ENCODE data around the gene HRH1.
"Not testable (repeated sequence)": the region's sequence is repeated elsewhere in the genome, so short reads cannot be mapped to it uniquely, and the experiment has no call there.

Gene HRH1

DNA sequence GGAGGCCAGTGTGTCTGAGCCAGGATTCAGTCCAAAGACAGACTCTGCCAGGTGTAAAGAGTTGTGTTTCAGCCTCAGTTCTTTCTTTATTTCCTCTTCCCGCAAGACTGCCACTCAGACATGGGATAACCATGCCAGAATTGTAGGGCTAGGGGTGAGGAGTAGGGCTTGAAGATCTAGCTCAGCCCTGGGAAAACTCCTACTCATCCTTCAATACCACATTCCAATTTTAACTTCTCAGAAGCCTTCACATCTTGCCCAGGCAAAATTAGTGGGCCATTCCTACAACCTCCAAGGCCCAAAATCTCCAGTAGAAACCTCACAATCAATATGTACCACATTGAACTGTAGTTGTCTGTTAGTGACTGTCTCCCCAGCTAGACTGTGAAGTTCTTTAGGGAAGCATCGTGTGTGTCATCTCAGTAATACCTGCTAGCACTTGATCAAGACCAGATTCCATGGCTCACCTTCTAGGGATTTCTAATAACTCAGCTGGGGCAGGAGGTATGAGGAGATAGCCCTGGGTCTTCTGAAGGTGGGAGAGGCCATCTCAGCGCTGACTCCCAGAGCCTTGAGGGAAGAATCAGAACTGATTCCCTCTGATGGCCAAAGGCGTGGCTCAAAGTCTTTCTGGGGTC, 19.7 kb downstream of the HRH1 start:
- DNase-seq = no peak

- DNase-seq = no peak
These were observed 24.1 kb downstream of the HRH1 start for GRCh38 chr3:11178421-11178820.

- not testable (repeated sequence) for DNase-seq
These were observed 30.2 kb downstream of the HRH1 start for GRCh38 chr3:11184328-11184969.

GRCh38 chr3:11185144-11185543, 30.9 kb downstream of the HRH1 start:
- no peak for DNase-seq

DNA sequence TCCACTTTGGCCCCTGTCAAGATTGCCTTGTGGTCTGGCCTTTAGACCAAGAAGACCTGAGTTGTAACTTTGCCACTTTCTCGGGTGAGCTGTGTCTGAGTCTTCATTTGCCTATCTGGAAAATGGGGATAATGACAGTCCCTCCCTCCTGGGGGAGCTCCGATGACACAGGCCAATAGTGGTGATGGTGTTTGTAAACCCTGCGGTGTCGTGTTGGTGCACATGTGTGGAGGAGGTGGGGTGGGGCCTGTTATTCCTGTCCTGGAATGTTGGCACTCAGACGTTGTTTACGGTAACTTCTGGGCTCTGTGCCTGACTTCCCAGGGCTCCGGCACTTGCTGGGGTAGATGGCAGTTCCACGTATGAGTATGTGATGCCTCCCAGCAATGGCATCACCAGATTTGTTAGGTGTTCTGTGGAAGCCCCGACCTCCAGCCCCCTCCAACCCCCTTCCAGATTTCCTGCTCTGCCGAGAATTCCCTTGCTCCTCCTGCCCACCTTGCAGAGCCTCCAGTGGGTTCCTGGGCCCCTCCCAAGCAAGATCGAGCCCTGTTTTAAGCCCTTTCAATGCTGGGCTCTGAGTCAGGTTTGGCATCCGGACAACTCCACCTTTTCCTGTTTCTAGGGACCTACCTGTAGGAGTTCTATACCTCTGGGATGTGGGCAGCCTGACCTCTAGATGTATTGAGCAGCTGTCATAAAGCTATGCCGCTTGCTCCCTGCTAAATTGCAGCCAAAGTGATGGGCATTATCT, 31.4 kb downstream of the HRH1 start:
- DNase-seq = peak; percentile 66

GRCh38 chr3:11186318-11186692, 32.0 kb downstream of the HRH1 start:
- DNase-seq = no peak

GRCh38 chr3:11186771-11187191, 32.5 kb downstream of the HRH1 start:
- no peak for DNase-seq

DNA sequence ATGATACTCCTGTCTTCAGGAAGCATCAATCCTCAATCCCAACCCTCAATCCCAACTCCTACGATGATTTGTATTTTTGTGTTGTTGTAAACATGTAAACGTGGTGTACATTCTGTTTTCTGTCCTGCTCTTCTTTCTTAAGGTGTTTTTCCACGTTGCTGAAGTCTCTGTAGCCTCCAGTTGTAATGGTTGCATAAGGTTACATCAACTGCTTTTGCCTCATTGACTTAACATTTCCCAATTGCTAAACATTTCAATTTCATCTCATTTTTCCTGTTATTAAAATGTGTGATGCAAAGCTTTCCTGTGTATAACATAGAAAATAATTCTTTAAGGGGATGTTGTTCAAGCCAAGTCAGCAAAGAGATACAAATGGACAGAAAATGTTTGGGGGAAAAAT, 33.4 kb downstream of the HRH1 start:
- DNase-seq = no peak

DNA sequence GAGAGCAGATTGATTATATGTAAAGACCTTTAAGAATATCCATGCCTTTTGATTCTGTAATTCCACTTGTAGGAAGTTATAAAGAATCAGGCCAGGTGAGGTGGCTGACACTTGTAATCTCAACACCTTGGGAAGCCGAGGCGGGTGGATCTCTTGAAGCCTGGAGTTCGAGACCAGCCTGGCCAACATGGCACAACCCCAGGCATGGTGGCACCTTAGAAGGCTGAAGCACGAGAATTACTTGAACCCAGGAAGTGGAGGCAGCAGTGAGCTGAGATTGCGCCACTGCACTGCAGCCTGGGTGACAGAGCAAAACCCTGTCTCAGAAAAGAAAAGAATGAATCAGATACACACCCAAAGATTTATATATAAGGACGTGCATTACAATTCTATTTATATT, 33.9 kb downstream of the HRH1 start:
- no peak for DNase-seq

DNA sequence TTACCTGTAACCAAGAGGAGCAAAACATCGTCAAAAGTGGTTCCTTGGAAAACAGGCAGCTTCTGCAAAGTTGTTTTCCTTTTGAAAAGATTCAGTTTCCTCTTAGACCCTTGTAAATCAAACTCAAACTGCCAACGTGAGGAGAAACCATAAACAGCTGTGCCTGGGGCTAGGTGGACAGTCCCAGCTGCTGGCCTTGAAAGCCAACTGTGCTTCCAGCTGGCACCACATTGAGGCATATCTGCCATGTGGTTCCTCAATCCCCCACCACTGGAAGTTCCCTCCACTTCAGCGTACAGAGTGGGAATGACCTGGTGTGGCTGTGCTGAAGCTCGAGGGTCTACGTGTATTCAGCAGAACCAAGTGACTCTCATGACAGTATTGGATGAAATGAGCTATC, 40.9 kb downstream of the HRH1 start:
- DNase-seq = no peak

DNA sequence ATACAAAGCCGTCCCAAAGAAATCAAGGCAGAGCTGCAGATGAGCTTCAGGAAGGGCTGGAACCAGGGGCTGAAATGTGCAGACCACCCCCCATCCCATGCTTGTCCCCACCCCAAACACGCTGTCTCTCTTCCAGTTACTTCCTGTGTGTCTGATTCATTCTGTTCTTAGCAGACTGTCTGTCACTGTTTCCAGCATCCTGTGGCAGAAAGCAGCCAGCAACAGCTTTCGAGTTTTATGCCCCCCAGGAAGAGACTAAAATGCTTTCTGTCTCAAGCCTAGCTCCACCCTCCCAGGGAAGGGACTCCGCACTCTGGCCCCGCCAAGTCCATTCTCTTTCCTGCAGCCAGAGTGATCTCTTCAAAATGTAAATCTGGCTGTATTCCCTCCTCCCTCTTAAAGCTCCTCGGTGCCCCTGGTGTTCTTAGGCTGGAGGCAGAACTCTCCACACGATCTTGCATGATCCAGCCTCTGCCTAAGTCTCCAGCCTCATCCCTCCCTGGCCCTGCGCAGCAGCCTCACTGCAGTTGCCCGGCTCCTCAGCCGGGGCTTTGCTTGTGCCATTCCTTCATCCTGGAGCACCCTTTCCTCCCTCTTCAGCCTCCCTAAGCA, 41.5 kb downstream of the HRH1 start:
- peak; percentile 74 for DNase-seq

DNA sequence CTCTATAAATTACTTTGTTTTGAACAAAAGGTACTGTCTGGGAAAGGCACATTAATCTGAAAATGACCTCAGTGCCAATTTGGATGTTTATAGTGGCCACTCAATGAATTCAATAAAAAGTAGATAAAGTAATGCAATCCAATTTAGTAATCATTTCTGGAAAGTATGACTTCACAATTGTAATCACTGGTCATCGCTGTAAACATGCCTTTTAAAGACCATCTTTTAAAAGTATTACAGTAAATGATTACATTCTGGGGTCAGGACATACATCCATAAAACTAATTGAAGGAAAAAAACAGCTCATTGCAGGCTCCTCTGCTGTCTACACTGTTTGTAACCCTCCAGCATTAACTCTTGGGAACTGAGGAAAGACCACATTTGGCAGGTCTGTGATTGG, 43.2 kb downstream of the HRH1 start:
- no peak for DNase-seq

- DNase-seq = peak; percentile 62
These were observed 43.8 kb downstream of the HRH1 start for GRCh38 chr3:11198070-11198469.

GRCh38 chr3:11198495-11198894, 44.2 kb downstream of the HRH1 start:
- DNase-seq = no peak

DNA sequence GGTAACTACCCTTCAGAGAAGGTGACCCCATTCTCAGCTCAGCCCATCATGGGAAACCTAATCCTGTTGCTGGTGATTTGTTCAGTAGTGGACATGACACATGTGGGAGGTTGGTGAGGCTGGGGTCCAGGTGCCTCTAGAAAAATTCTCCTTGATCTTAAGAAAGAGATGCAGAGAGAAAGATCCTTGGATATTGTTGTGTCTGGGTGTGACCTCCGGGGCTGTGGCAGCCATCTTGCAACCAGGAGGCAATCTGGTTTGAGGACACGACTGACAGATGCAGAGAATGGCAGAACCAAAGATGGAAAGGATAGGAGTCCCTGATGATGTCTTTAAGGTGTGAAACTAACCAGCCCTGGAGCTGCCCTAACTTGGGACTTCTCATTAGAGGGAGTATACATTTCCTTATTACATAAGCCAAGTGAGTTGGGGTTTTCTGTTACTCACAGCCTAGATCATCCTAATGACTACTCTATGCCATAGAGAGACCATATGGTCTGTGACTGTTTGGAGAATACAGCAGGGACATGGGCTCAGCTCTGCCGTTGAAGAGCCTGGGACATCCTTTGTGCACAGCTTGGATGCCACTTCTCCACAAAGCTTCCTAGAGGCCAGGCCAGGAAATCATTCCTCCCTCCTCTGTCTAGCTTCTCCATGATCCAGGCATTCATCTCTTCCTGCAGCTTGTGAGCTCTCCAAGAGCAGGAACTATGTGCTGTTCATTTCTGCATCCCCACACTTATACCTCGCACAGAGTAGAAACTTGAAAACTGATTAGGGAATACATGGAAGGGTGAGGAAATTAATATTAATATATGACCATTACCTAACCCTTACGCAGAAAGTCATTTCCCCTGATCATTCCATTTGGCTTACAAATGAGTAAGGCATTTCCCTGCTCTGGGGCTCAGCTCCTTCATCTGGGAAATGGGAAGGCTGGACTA, 45.9 kb downstream of the HRH1 start:
- DNase-seq = no peak

DNA sequence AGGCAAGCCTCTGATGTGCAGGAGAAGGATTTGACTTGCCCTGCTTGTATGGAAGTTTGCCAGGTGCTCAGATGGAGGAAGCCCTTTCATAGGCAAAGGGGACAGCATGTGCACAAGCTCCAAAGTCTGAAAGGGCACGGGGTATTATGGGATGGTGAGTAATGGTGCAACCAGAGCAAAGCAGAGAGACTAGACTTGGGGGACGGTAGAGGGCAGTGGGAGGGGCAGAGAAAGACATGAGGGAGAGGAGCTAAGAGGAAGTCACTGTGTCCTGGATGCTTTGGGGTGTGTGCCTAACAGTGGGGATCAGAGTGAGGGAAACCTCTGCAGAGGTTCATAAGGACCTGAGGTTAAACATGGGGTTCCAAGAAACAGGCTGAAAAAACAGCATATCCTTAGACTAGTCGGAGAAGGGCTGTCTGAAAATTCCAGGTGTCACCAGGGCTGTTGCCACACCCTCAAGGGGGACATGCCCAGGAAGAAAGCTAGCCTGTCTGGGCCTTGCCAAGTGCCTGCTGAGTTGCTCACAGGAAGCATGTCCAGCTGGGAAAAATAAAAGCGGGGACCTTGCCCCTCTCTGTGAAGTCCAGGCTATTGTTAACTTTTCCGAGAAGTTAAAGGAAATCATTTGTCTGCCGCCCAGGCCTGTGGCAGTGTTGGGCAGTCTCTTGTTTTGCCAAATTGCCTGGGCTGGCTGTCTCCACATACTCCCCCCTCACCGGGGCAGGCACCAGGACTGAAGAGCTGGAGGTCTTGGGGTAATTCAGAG, 47.1 kb downstream of the HRH1 start:
- no peak for DNase-seq

DNA sequence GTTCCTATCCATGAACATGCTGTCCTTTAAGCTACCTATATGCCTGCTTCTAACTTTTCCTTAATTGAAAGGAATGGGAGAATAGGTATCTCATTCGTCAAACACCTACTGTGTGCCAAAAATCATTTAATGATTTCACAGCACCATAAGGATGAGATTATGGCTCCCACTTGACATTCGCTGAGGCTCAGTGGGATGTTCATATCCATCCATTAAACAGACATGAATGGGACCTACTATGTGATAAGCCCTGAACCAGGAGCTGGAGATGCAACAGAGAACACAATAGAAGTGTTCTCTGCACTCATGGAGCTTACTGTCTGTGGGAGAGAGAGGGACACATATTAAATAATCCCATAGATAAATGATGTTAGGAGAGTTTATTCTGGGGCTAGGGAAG, 49.7 kb downstream of the HRH1 start:
- DNase-seq = no peak

DNA sequence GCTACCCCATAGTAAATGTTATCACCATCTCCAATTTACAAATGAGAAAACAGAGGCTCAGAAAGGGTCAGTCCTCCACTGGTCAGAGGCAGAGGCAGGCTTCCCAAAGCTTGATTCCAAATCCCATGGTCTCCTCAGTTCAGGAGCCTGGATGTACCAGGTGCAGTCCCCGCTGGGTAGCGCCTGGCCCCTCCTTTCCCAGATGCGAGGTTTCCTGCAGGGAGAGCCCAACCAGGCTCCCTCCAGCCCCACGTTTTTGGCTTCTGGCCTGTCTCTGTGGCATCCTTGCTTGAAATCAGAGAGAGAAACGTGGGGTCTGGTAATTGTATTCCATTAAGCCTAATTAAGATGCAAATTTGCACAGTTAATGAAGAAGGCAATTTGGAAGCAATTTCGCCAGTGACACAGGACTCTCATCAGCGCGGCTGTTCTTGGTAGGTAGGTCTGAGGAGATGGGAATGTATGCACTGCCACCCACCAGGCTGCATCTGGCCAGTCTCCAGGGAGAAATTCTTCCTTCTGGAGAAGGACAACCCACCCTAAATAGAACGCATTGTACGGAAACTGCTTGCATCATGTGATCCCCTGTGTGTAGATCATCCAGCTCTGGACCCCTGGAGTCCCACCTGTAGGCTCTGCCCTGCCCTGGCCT, 50.5 kb downstream of the HRH1 start:
- no peak for DNase-seq

GRCh38 chr3:11205881-11206280, 51.6 kb downstream of the HRH1 start:
- DNase-seq = peak; percentile 75

DNA sequence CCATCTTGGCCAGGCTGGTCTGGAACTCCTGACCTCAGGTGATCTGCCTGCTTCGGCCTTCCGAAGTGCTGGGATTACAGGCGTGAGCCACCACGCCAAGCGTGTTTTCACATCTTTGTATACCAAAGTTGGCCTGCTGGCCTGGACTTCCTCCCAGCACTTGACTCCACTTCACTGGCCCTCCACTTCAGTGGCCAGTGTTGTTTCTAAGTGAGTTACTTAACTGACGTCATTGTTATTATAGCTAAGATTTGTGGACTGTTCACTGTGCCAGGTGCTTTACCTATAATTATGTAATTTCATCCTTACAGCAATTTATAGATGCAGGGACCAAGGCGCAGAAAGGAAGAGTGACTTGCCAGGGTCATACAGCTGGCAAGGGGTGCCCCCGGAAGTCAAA, 52.0 kb downstream of the HRH1 start:
- DNase-seq = no peak

GRCh38 chr3:11206953-11207352, 52.7 kb downstream of the HRH1 start:
- no peak for DNase-seq
